SK-N-SH (cell line): ENCODE results near the gene PLIN5. TPM values are rescaled to one million over a fixed set of nuclear protein-coding genes. Genes with fewer than 3 reads are reported as not detected.

Experiments used
- CTCF ChIA-PET: fragments of 300-600, 350-600 bp; formaldehyde crosslinking; extraction: SDS; loops from one replicate; lab custom pipeline; 2021; lab: Yijun Ruan, JAX
- POLR2A ChIA-PET: fragments of 350-600 bp; sonication (Branson Sonifier 250); formaldehyde crosslinking; extraction: SDS; loops from one replicate; lab custom pipeline; 2020; ENCODE audit warnings: antibody characterized with exemption, inconsistent platforms; lab: Yijun Ruan, JAX
- DNase-seq: peaks from one replicate; pipeline ENCODE4 v3.0.0; 2012
- H2AFZ ChIP-seq: fragments of 200-600 bp; sonication (generic); 2 replicates; pipeline ENCODE4 v1.8.1; 2016; ENCODE audit warnings: antibody characterized with exemption, mild to moderate bottlenecking, low read depth
- H3F3A ChIP-seq: fragments of 200-600 bp; sonication (generic); replicated peaks from 2 replicates; pipeline ENCODE3; 2016; ENCODE audit warnings: antibody characterized with exemption, mild to moderate bottlenecking; ENCODE audit not compliant: insufficient read depth
- H3K27ac ChIP-seq, 2 experiments: fragments of 200-500 bp in 1 of 2; fragments of 200-600 bp in 1 of 2; sonication (Bioruptor generic) in 1 of 2; sonication (generic), shearing (Covaris generic) in 1 of 2; 2 replicates each; pipeline versions ENCODE4 v1.5.1 to v1.6.1; 2014 to 2016; ENCODE audit warnings: low read depth in 2 of 2, inconsistent platforms in 1 of 2, low read length in 1 of 2, mild to moderate bottlenecking in 1 of 2, mixed read lengths in 1 of 2
- H3K27me3 ChIP-seq: fragments of 200-600 bp; sonication (generic), shearing (Covaris generic); 2 replicates; pipeline ENCODE4 v1.6.1; 2016; ENCODE audit warnings: mixed run types; ENCODE audit not compliant: insufficient read depth
- H3K36me3 ChIP-seq, 2 experiments: fragments of 200-500 bp in 1 of 2; fragments of 200-600 bp in 1 of 2; sonication (Bioruptor generic) in 1 of 2; sonication (generic) in 1 of 2; replicated peaks in 1 of 2; 2 replicates each; pipeline versions ENCODE3 to v1.5.1; 2014 to 2016; ENCODE audit warnings: low read length in 1 of 2, mild to moderate bottlenecking in 1 of 2; ENCODE audit not compliant: insufficient read depth in 2 of 2, control insufficient read depth in 1 of 2
- H3K4me1 ChIP-seq, 2 experiments: fragments of 200-500 bp in 1 of 2; fragments of 200-600 bp in 1 of 2; sonication (Bioruptor generic) in 1 of 2; sonication (generic), shearing (Covaris generic) in 1 of 2; 2 replicates each; pipeline versions ENCODE4 v1.5.1 to v1.6.1; 2014 to 2016; ENCODE audit warnings: low read depth in 1 of 2, low read length in 1 of 2, mixed run types in 1 of 2; ENCODE audit not compliant: insufficient read depth in 2 of 2, control insufficient read depth in 1 of 2
- H3K4me2 ChIP-seq: fragments of 200-600 bp; sonication (generic), shearing (Covaris generic); 2 replicates; pipeline ENCODE4 v1.6.1; 2017; ENCODE audit warnings: mixed run types
- H3K4me3 ChIP-seq, 2 experiments: fragments of 200-500 bp in 1 of 2; fragments of 200-600 bp in 1 of 2; sonication (Bioruptor generic) in 1 of 2; sonication (generic), shearing (Covaris generic) in 1 of 2; 2 replicates each; pipeline versions ENCODE4 v1.5.1 to v1.8.1; 2014 to 2016; ENCODE audit warnings: low read depth in 2 of 2, inconsistent platforms in 1 of 2, low read length in 1 of 2, mild to moderate bottlenecking in 1 of 2, mixed read lengths in 1 of 2, moderate library complexity in 1 of 2
- H3K79me2 ChIP-seq: fragments of 200-600 bp; sonication (generic); 2 replicates; pipeline ENCODE4 v1.8.1; 2017; ENCODE audit warnings: mild to moderate bottlenecking; ENCODE audit not compliant: insufficient read depth
- H3K9ac ChIP-seq: fragments of 200-600 bp; sonication (generic); 2 replicates; pipeline ENCODE4 v1.6.1; 2017; ENCODE audit warnings: mixed run types
- H3K9me2 ChIP-seq: fragments of 200-600 bp; sonication (generic); 2 replicates; pipeline ENCODE4 v1.6.1; 2017; ENCODE audit warnings: mixed run types
- H3K9me3 ChIP-seq: fragments of 200-600 bp; sonication (generic); 2 replicates; pipeline ENCODE4 v1.6.1; 2017; ENCODE audit warnings: mixed run types, mild to moderate bottlenecking, moderate library complexity
- H4K20me1 ChIP-seq: fragments of 200-600 bp; sonication (generic); 2 replicates; pipeline ENCODE4 v1.6.1; 2017; ENCODE audit warnings: mild to moderate bottlenecking, mixed run types; ENCODE audit not compliant: insufficient read depth
- FOSL2 ChIP-seq: IDR thresholded peaks from 2 replicates; pipeline ENCODE4 v1.4.0; 2012; ENCODE audit warnings: low read depth, mild to moderate bottlenecking, moderate library complexity, borderline replicate concordance
- FOXJ3 ChIP-seq: sonication (generic); formaldehyde crosslinking; IDR thresholded peaks from 2 replicates; pipeline ENCODE4 v1.5.1; 2020; ENCODE audit warnings: mild to moderate bottlenecking, missing genetic modification reagents
- FOXM1 ChIP-seq: IDR thresholded peaks from 2 replicates; pipeline ENCODE4 v1.4.0; 2012; ENCODE audit warnings: low read depth, mild to moderate bottlenecking
- GABPA ChIP-seq: IDR thresholded peaks from 2 replicates; pipeline ENCODE4 v1.4.0; 2012; ENCODE audit warnings: low read depth, mild to moderate bottlenecking
- JUND ChIP-seq: IDR thresholded peaks from 2 replicates; pipeline ENCODE4 v1.4.0; 2012
- MEF2A ChIP-seq: IDR thresholded peaks from 2 replicates; pipeline ENCODE4 v1.4.0; 2012; ENCODE audit warnings: low read depth, borderline replicate concordance
- MXI1 ChIP-seq: IDR thresholded peaks from 2 replicates; pipeline ENCODE4 v1.6.1; 2012; ENCODE audit warnings: mild to moderate bottlenecking, low read depth, low read length, improper control_type of control experiment
- NRF1 ChIP-seq: IDR thresholded peaks from 2 replicates; pipeline ENCODE4 v1.6.1; 2012; ENCODE audit warnings: low read depth, mild to moderate bottlenecking, low read length
- POLR2AphosphoS5 ChIP-seq: IDR thresholded peaks from 2 replicates; pipeline ENCODE4 v1.6.1; 2012; ENCODE audit warnings: low read depth, low read length
- SIN3A ChIP-seq: IDR thresholded peaks from 2 replicates; pipeline ENCODE4 v1.6.1; 2012; ENCODE audit warnings: low read depth, mild to moderate bottlenecking, low read length, moderate library complexity, borderline replicate concordance
- TAF1 ChIP-seq: IDR thresholded peaks from 2 replicates; pipeline ENCODE4 v1.6.1; 2012; ENCODE audit warnings: low read depth, mild to moderate bottlenecking, low read length, moderate library complexity, borderline replicate concordance
- TCF12 ChIP-seq: IDR thresholded peaks from 2 replicates; pipeline ENCODE4 v1.4.0; 2012
- TEAD4 ChIP-seq: IDR thresholded peaks from 2 replicates; pipeline ENCODE4 v1.4.0; 2012; ENCODE audit warnings: mild to moderate bottlenecking, borderline replicate concordance; ENCODE audit not compliant: insufficient read depth
- USF1 ChIP-seq: IDR thresholded peaks from 2 replicates; pipeline ENCODE4 v1.4.0; 2012; ENCODE audit warnings: low read depth, borderline replicate concordance
- YY1 ChIP-seq: IDR thresholded peaks from 2 replicates; pipeline ENCODE4 v1.4.0; 2012; ENCODE audit warnings: low read depth, mild to moderate bottlenecking
- WGBS: methylation state at CpG from one replicate; pipeline ENCODE4 v1.1.6; 2017; ENCODE audit warnings: low lambda C conversion rate; 5-methylcytosine and 5-hydroxymethylcytosine counted together
- polyA plus RNA-seq, 3 experiments: library from polyadenylated mRNA; depleted of rRNA; stranded (reverse); fragments of >200 nt; gene quantifications; 2 replicates each; pipeline ENCODE4 v1.2.3, GENCODE V29; 2012
- TF ChIP-seq, protein P1 (sequence below): fragments of 150-350 bp; IDR thresholded peaks from 2 replicates; pipeline ENCODE4 v1.6.1; 2016; ENCODE audit warnings: mild to moderate bottlenecking, low read depth, low read length
- TF ChIP-seq, protein P2 (sequence below): IDR thresholded peaks from 2 replicates; pipeline ENCODE4; 2012

PLIN5 gene
- polyA plus RNA-seq, 1 of the 3 experiments (the other 2 are of a cell fraction) = 0.59 TPM

DNA sequence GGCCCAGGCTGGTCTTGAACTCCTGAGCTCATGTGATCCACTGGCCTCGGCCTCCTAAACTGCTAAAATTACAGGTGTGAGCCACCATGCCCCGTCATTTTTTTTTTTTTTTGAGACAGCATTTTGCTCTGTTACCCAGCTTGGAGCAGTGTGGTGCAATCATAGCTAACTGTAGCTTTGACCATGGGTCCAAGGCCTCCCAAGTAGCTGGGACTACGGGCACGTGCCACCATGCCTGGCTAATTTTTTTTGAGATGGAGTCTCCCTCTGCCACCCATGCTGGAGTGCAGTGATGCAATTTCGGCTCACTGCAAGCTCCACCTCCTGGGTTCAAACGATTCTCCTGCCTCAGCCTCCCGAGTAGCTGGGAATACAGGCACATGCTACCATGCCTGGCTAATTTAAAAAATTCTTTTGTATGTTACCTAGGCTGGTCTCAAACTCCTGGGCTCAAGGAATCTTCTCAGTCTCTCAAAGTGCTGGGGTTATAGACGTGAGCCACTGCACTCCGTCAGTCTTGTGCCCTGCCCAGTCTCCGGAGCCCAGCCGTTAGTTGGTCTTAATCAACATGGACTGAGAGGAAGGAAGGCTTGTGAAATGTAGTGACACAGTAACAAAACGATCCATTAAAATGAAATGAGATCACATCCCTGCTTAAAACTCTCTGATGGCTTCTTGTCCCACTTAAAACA lies 6.2 kb upstream of the PLIN5 start:
- Histone ChIP-seq H3K4me1 (peaks cover 0 to 6% of the 10 kb centered on the region in 2 experiments; a peak in 1 of 4 replicates), H3K9ac (no peak overlapping the region), H3K9me2 (no peaks in the 10 kb centered on the region), H4K20me1 (no peaks in the 10 kb centered on the region), H3F3A (no peaks in the 10 kb centered on the region), H3K27me3 (no peaks in the 10 kb centered on the region), H3K9me3 (no peaks in the 10 kb centered on the region), H3K36me3 (no peaks in the 10 kb centered on the region), H3K4me2 (no peak overlapping the region), H3K79me2 (no peaks in the 10 kb centered on the region), H3K4me3 (no peak overlapping the region), H2AFZ (no peak overlapping the region), H3K27ac (no peak overlapping the region)
- CTCF ChIA-PET = interaction anchor here (1.0 to 3.6 kb wide), 3 partner anchors 14 to 95 kb away, joined by 3 to 53 read pairs (median 4); no protein-coding TSS in a partner anchor
- 74% methylated on average over 10 of the region's 12 CpGs for WGBS
- DNase-seq = no peak
- POLR2A ChIA-PET = no interaction called here
- no peak for TF ChIP-seq MXI1

- no peak for TF ChIP-seq FOXJ3 (CRISPR knock-in tag)
- TF ChIP-seq, protein P1, sequence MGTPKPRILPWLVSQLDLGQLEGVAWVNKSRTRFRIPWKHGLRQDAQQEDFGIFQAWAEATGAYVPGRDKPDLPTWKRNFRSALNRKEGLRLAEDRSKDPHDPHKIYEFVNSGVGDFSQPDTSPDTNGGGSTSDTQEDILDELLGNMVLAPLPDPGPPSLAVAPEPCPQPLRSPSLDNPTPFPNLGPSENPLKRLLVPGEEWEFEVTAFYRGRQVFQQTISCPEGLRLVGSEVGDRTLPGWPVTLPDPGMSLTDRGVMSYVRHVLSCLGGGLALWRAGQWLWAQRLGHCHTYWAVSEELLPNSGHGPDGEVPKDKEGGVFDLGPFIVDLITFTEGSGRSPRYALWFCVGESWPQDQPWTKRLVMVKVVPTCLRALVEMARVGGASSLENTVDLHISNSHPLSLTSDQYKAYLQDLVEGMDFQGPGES = no peak
- TF ChIP-seq GABPA = no peak
- no peak for TF ChIP-seq SIN3A
- no peak for TF ChIP-seq JUND
- no peak for TF ChIP-seq USF1
- TF ChIP-seq FOXM1 = no peak
- no peak for TF ChIP-seq POLR2AphosphoS5
- TF ChIP-seq, protein P2, sequence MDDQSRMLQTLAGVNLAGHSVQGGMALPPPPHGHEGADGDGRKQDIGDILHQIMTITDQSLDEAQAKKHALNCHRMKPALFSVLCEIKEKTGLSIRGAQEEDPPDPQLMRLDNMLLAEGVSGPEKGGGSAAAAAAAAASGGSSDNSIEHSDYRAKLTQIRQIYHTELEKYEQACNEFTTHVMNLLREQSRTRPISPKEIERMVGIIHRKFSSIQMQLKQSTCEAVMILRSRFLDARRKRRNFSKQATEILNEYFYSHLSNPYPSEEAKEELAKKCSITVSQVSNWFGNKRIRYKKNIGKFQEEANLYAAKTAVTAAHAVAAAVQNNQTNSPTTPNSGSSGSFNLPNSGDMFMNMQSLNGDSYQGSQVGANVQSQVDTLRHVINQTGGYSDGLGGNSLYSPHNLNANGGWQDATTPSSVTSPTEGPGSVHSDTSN = no peak
- TF ChIP-seq TAF1 = no peak
- TF ChIP-seq YY1 = no peak
- no peak for TF ChIP-seq TCF12
- no peak for TF ChIP-seq NRF1
- no peak for TF ChIP-seq TEAD4
- TF ChIP-seq MEF2A = no peak
- no peak for TF ChIP-seq FOSL2
- Histone ChIP-seq H3K9ac (no peak within 1 kb of the TSS), H3K36me3 (no peaks in the 10 kb centered on the region), H3K27ac (no peak within 1 kb of the TSS), H2AFZ (no peak within 1 kb of the TSS), H3F3A (no peaks in the 10 kb centered on the region), H4K20me1 (no peaks in the 10 kb centered on the region), H3K9me2 (no peaks in the 10 kb centered on the region), H3K4me2 (no peak within 1 kb of the TSS), H3K4me1 (peaks cover 0 to 10% of the 10 kb centered on the region in 2 experiments; a peak in 2 of 4 replicates), H3K4me3 (no peak within 1 kb of the TSS), H3K27me3 (no peaks in the 10 kb centered on the region; the same call in 1 of the 2 replicates), H3K9me3 (no peaks in the 10 kb centered on the region), H3K79me2 (no peaks in the 10 kb centered on the region)
- WGBS = 55% methylated on average over 9 of the region's 14 CpGs
- CTCF ChIA-PET = interaction anchor here (0.6 to 3.6 kb wide), 9 partner anchors 7 to 320 kb away, joined by 3 to 53 read pairs (median 3); partner anchors contain the start of gene FEM1A
- DNase-seq = no peak
- POLR2A ChIA-PET = no interaction called here
Observed at GRCh38 chr19:4539693-4540581, 4.9 kb upstream of the PLIN5 start, which contains the start of gene LRG1. Gene LRG1, minus strand, starts transcription at chr19:4540036. Its CDS starts 23 bp downstream, at chr19:4540013.
